Panc1 (cell line): Measurements from ENCODE around the gene MTA1.

Experiments used
- CTCF ChIP-seq: fragments of 450-650 bp; IDR thresholded peaks from 2 replicates; pipeline ENCODE4 v1.5.1; 2017; ENCODE audit warnings: mild to moderate bottlenecking
- POLR2AphosphoS5 ChIP-seq: IDR thresholded peaks from 2 replicates; pipeline ENCODE4 v1.6.1; 2012; ENCODE audit warnings: mild to moderate bottlenecking, low read depth, low read length, moderate library complexity
- REST ChIP-seq, 2 experiments: IDR thresholded peaks; 2 replicates each; pipeline ENCODE4 v1.6.1; 2011 to 2012; ENCODE audit warnings: low read depth in 2 of 2, control low read depth in 1 of 2, low read length in 1 of 2, mild to moderate bottlenecking in 1 of 2, moderate library complexity in 1 of 2; ENCODE audit not compliant: insufficient read depth in 1 of 2
- SIN3A ChIP-seq: IDR thresholded peaks from 2 replicates; pipeline ENCODE4 v1.6.1; 2012; ENCODE audit warnings: low read depth, mild to moderate bottlenecking, low read length, moderate library complexity, borderline replicate concordance; ENCODE audit not compliant: insufficient read depth

GRCh38 chr14:105497671-105498429 lies 78.2 kb downstream of the MTA1 start:
- no peak for TF ChIP-seq CTCF
- TF ChIP-seq REST (IDR thresholded peaks at IDR 0.05; ENCODE audit: insufficient read depth in 1 of 2, low read depth in 2 of 2, low read length in 1 of 2): no peak
- TF ChIP-seq POLR2AphosphoS5: no peak
- no peak for TF ChIP-seq SIN3A
